Hematopoietic multipotent progenitor cell treated with erythropoietin and hydrocortisone succinate and interleukin-3 and kit ligand, for 17 days (in vitro differentiated cells): ENCODE data around the gene S100A2.
"Not testable (repeated sequence)": the region's sequence is repeated elsewhere in the genome, so short reads cannot be mapped to it uniquely, and the experiment has no call there.

ENCODE experiments used
- DNase-seq: peaks from one replicate; pipeline ENCODE4 v3.0.0-alpha.2; 2015; ENCODE audit warnings: low spot score

The S100A2 gene

GRCh38 chr1:153563483-153563901, 2.2 kb downstream of the S100A2 start:
- DNase-seq = no peak

GRCh38 chr1:153562021-153562420, 3.6 kb downstream of the S100A2 start:
- not testable (repeated sequence) for DNase-seq

- no peak for DNase-seq
These were observed 4.1 kb downstream of the S100A2 start for GRCh38 chr1:153561466-153561985.

GRCh38 chr1:153560771-153561465, 4.7 kb downstream of the S100A2 start:
- no peak for DNase-seq

- DNase-seq = no peak
These were observed 5.4 kb downstream of the S100A2 start for GRCh38 chr1:153560241-153560640.

- DNase-seq = no peak
These were observed 7.8 kb downstream of the S100A2 start for GRCh38 chr1:153557877-153558276.

GRCh38 chr1:153556348-153556747, 9.3 kb downstream of the S100A2 start:
- no peak for DNase-seq

GRCh38 chr1:153553830-153554541, 11.7 kb downstream of the S100A2 start:
- no peak for DNase-seq

GRCh38 chr1:153553096-153553495, 12.5 kb downstream of the S100A2 start:
- DNase-seq = peak; percentile 30

- DNase-seq = no peak
These were observed 13.3 kb downstream of the S100A2 start for GRCh38 chr1:153552335-153552734.

GRCh38 chr1:153550827-153551500, 14.7 kb downstream of the S100A2 start:
- DNase-seq = no peak

- DNase-seq = no peak
These were observed 15.3 kb downstream of the S100A2 start for GRCh38 chr1:153550398-153550758.

GRCh38 chr1:153549741-153550397, 15.8 kb downstream of the S100A2 start:
- DNase-seq = no peak

GRCh38 chr1:153548722-153549688, 16.6 kb downstream of the S100A2 start, which contains the start of gene S100A3:
Gene S100A3, minus strand, starts transcription at chr1:153549258. Its CDS starts 773 bp downstream, at chr1:153548485.
- no peak for DNase-seq

- peak; percentile 51 for DNase-seq
These were observed 17.8 kb downstream of the S100A2 start for GRCh38 chr1:153547560-153548551.

GRCh38 chr1:153546796-153547559, 18.7 kb downstream of the S100A2 start:
- DNase-seq = peak; percentile 22

- DNase-seq = no peak
These were observed 19.3 kb downstream of the S100A2 start for GRCh38 chr1:153546371-153546770.

- peak; percentile 81 for DNase-seq
These were observed 20.3 kb downstream of the S100A2 start, which contains the start of gene S100A4 for GRCh38 chr1:153545067-153546055. Gene S100A4, minus strand, starts transcription at chr1:153545806. Its CDS starts 1,012 bp downstream, at chr1:153544794.
